Lower lobe of right lung (tissue), 2 donors: ENCODE data around the gene ARSG. TPM values are rescaled to one million over a fixed set of nuclear protein-coding genes. Genes with fewer than 3 reads are reported as not detected.
"Not testable (repeated sequence)": the region's sequence is repeated elsewhere in the genome, so short reads cannot be mapped to it uniquely, and the experiment has no call there.

Experiments used
- ATAC-seq, 2 donors: fragments of 200-7000 bp; cut with Tn5 transposase; one replicate each; pipeline ENCODE4 v1.9.1; 2020 to 2022; ENCODE audit warnings: mild to moderate bottlenecking in 2 of 2, moderate library complexity in 2 of 2
- DNase-seq: peaks from one replicate; pipeline ENCODE4 v3.0.0-alpha.2; 2020
- H3K27ac ChIP-seq: fragments of 200-600 bp; one replicate; pipeline ENCODE4 v1.8.0; 2022
- H3K27me3 ChIP-seq: fragments of 200-600 bp; one replicate; pipeline ENCODE4 v1.8.0; 2022; ENCODE audit warnings: low read depth
- H3K36me3 ChIP-seq: fragments of 200-600 bp; one replicate; pipeline ENCODE4 v1.8.0; 2022; ENCODE audit warnings: mild to moderate bottlenecking
- H3K4me1 ChIP-seq: fragments of 200-600 bp; one replicate; pipeline ENCODE4 v1.8.0; 2022
- H3K4me3 ChIP-seq: fragments of 200-600 bp; one replicate; pipeline ENCODE4 v1.8.0; 2022; ENCODE audit warnings: mild to moderate bottlenecking
- H3K9me3 ChIP-seq: fragments of 200-600 bp; one replicate; pipeline ENCODE4 v1.8.0; 2022
- intact Hi-C: fragments of 100-400 bp; cut with DNase I; formaldehyde crosslinking; loops from one replicate; pipeline ENCODE4 v1.11.0; 2022
- total RNA-seq: library from RNA; stranded (reverse); fragmentation: NEBNext Ultra II Directional; extraction: Animal tissue kit (Norgen Biotek cat#: 25700); gene quantifications from one replicate; pipeline ENCODE4 v1.2.1, GENCODE V29; 2021
- TF ChIP-seq, protein P1 (sequence below): fragments of 200-600 bp; IDR thresholded peaks from one replicate; pipeline ENCODE4 v1.8.0; 2022; ENCODE audit warnings: antibody characterized with exemption, mild to moderate bottlenecking
- donor health status: DM: no; HTN: yes; CAD: no; lungs with severe emphysema.

The ARSG gene
- total RNA-seq, 1 donor from 2014 or later, result 4.2 TPM

GRCh38 chr17:68273722-68274121, 17.6 kb upstream of the ARSG start:
- H3K9me3 ChIP-seq, result peaks cover 8% of the 10 kb centered on the region
- H3K27me3 ChIP-seq, result no peaks in the 10 kb centered on the region
- no peaks in the 10 kb centered on the region for H3K4me1 ChIP-seq
- TF ChIP-seq, protein P1, sequence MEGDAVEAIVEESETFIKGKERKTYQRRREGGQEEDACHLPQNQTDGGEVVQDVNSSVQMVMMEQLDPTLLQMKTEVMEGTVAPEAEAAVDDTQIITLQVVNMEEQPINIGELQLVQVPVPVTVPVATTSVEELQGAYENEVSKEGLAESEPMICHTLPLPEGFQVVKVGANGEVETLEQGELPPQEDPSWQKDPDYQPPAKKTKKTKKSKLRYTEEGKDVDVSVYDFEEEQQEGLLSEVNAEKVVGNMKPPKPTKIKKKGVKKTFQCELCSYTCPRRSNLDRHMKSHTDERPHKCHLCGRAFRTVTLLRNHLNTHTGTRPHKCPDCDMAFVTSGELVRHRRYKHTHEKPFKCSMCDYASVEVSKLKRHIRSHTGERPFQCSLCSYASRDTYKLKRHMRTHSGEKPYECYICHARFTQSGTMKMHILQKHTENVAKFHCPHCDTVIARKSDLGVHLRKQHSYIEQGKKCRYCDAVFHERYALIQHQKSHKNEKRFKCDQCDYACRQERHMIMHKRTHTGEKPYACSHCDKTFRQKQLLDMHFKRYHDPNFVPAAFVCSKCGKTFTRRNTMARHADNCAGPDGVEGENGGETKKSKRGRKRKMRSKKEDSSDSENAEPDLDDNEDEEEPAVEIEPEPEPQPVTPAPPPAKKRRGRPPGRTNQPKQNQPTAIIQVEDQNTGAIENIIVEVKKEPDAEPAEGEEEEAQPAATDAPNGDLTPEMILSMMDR, result no peak
- no peak overlapping the region for H3K4me3 ChIP-seq
- ATAC-seq (peak in 1 of 2 donors; percentile 38), DNase-seq (no peak)
- no peak overlapping the region for H3K27ac ChIP-seq
- H3K36me3 ChIP-seq, result peaks cover 23% of the 10 kb centered on the region
- intact Hi-C loops, result no loop called here

- peaks cover 13% of the 10 kb centered on the region for H3K36me3 ChIP-seq
- H3K4me1 ChIP-seq, H3K4me3 ChIP-seq, H3K27me3 ChIP-seq, ATAC-seq, DNase-seq, H3K27ac ChIP-seq, intact Hi-C loops, H3K9me3 ChIP-seq: not testable (repeated sequence)
Observed at GRCh38 chr17:68276339-68276738, 15.0 kb upstream of the ARSG start.

GRCh38 chr17:68277807-68278206, 13.5 kb upstream of the ARSG start:
- H3K9me3 ChIP-seq, result peaks cover 8% of the 10 kb centered on the region

DNA sequence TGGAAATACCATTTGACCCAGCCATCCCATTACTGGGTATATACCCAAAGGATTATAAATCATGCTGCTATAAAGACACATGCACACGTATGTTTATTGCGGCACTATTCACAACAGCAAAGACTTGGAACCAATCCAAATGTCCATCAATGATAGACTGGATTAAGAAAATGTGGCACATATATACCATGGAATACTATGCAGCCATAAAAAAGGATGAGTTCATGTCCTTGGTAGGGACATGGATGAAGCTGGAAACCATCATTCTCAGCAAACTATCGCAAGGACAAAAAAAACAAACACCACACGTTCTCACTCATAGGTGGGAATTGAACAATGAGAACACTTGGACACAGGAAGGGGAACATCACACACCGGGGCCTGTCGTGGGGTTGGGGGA, 9.3 kb upstream of the ARSG start:
- DNase-seq, H3K27me3 ChIP-seq, H3K27ac ChIP-seq, ATAC-seq, H3K4me3 ChIP-seq, H3K4me1 ChIP-seq, H3K36me3 ChIP-seq, intact Hi-C loops, H3K9me3 ChIP-seq: not testable (repeated sequence)

More at GRCh38 chr17:68277807-68278206, 13.5 kb upstream of the ARSG start:
- Histone ChIP-seq H3K4me1 (no peaks in the 10 kb centered on the region), H3K36me3 (no peaks in the 10 kb centered on the region), H3K27me3 (no peaks in the 10 kb centered on the region), H3K4me3 (no peak overlapping the region), H3K27ac (no peak overlapping the region)
- TF ChIP-seq, protein P1, result no peak
- intact Hi-C loops, result no loop called here
- ATAC-seq (no peak), DNase-seq (no peak)

DNA sequence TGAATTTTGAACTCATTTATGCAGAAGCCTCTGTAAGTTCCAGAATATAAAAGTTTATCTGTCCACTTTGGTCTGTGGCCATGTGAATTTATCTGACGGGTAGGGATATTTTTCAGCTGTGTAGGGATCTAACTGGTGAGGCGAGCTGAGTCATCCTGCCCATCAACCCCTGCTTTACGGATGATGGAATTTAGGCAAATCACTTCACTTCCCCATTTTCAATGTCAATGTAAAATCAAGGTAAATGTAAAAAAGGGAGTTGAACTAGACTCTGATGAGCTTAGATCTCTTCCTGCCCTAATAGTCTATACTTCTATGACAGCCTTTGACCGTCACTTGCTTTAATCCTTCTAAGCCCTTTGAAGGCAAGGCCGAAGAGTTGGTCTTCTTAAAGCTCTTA, 2.9 kb upstream of the ARSG start:
- peak overlapping the region; percentile 58 for H3K27ac ChIP-seq
- intact Hi-C loops, result no loop called here
- H3K27me3 ChIP-seq, result peaks cover 30% of the 10 kb centered on the region
- TF ChIP-seq, protein P1, result no peak
- H3K4me1 ChIP-seq, result peaks cover 23% of the 10 kb centered on the region
- ATAC-seq (no peak), DNase-seq (no peak)
- H3K4me3 ChIP-seq, result no peak overlapping the region
- H3K9me3 ChIP-seq, result no peaks in the 10 kb centered on the region
- no peaks in the 10 kb centered on the region for H3K36me3 ChIP-seq

GRCh38 chr17:68288804-68289203, 2.5 kb upstream of the ARSG start:
- peaks cover 34% of the 10 kb centered on the region for H3K27me3 ChIP-seq
- no peaks in the 10 kb centered on the region for H3K9me3 ChIP-seq
- H3K4me1 ChIP-seq, result peaks cover 23% of the 10 kb centered on the region
- TF ChIP-seq, protein P1, result peak; percentile 10
- no peak for ATAC-seq
- peak overlapping the region; percentile 92 for H3K27ac ChIP-seq
- no peaks in the 10 kb centered on the region for H3K36me3 ChIP-seq
- no peak overlapping the region for H3K4me3 ChIP-seq
- intact Hi-C loops, result no loop called here
- DNase-seq, result no peak

DNA sequence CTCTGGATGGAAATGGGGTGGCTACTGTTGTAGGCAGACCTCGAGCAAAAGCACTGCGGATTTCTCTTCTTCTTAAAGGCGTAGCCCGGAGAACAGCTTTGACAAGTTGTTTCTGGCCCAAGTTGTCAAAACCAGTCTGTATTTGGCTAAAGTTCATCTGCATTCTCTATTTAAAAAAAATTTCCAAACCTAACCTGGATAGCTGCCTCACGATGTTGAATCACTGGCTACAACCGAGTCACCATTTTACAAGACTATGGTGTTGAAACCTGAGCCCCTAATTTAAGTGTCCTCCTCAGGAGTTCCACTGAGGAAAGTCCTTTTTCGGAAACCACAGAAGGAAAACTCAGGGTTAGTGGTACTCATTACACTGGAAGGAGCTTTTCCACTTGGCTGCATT, 1.8 kb upstream of the ARSG start:
- H3K9me3 ChIP-seq, result no peaks in the 10 kb centered on the region
- peaks cover 23% of the 10 kb centered on the region for H3K4me1 ChIP-seq
- DNase-seq (no peak), ATAC-seq (no peak)
- H3K4me3 ChIP-seq, result peak overlapping the region; percentile 63
- intact Hi-C loops, result no loop called here
- H3K36me3 ChIP-seq, result no peaks in the 10 kb centered on the region
- H3K27me3 ChIP-seq, result peaks cover 41% of the 10 kb centered on the region
- TF ChIP-seq, protein P1, result no peak
- H3K27ac ChIP-seq, result peak overlapping the region; percentile 92
